ENCODE results near the gene LSM7. TPM values are rescaled to one million over a fixed set of nuclear protein-coding genes. Genes with fewer than 3 reads are reported as not detected.

Gene LSM7
- total RNA-seq, 2 experiments from 2014 or later, result 154 to 162 TPM

DNA sequence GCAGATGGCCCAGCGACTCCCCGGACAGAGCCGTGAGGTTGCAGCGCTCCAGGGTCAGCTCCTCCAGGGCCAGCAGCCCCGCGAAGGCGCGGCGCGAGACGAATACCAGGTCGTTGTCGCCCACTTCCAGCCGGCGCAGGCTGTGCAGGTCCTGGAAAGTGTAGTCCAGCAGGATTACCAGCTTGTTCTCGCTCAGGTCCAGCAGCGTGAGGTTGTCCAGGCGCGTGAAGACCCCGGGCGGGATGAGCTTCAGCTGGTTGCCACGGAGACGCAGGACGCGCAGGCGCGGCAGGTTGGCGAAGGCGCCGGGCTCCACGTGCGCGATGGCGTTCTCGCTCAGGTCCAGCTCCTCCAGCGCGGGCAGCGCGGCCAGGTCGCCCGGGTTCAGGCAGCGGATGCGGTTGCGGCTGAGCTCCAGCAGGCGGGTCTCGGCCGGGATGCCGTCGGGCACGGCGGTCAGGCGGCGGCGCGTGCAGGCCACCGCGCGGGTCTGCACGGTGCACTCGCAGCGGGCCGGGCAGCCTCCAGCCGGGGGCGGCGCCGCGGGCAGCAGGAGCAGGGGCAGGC lies 37.1 kb downstream of the LSM7 start:
- ChIA-PET CTCF (interaction anchor here (0.8 kb wide), 1 partner anchor 18 kb away, joined by 3 read pairs; no protein-coding TSS in a partner anchor), POLR2A (interaction anchor here (1.3 kb wide), 1 partner anchor 21 kb away, joined by 4 read pairs; no protein-coding TSS in a partner anchor)
- Mint-ChIP-seq H3K9me3 (no peaks in the 10 kb centered on the region), H3K27me3 (peaks cover 13% of the 10 kb centered on the region), H3K4me3 (peak overlapping the region; percentile 69), H3K36me3 (ENCODE audit: low read depth) (no peaks in the 10 kb centered on the region), H3K4me1 (ENCODE audit: low read depth) (peaks cover 14% of the 10 kb centered on the region), H3K27ac (no peak overlapping the region)
- ATAC-seq (no peak), DNase-seq (no peak)
- intact Hi-C loops (cut with micrococcal nuclease), result no loop called here
- TF ChIP-seq, protein P1, sequence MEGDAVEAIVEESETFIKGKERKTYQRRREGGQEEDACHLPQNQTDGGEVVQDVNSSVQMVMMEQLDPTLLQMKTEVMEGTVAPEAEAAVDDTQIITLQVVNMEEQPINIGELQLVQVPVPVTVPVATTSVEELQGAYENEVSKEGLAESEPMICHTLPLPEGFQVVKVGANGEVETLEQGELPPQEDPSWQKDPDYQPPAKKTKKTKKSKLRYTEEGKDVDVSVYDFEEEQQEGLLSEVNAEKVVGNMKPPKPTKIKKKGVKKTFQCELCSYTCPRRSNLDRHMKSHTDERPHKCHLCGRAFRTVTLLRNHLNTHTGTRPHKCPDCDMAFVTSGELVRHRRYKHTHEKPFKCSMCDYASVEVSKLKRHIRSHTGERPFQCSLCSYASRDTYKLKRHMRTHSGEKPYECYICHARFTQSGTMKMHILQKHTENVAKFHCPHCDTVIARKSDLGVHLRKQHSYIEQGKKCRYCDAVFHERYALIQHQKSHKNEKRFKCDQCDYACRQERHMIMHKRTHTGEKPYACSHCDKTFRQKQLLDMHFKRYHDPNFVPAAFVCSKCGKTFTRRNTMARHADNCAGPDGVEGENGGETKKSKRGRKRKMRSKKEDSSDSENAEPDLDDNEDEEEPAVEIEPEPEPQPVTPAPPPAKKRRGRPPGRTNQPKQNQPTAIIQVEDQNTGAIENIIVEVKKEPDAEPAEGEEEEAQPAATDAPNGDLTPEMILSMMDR (IDR thresholded peaks at IDR 0.05), result no peak

DNA sequence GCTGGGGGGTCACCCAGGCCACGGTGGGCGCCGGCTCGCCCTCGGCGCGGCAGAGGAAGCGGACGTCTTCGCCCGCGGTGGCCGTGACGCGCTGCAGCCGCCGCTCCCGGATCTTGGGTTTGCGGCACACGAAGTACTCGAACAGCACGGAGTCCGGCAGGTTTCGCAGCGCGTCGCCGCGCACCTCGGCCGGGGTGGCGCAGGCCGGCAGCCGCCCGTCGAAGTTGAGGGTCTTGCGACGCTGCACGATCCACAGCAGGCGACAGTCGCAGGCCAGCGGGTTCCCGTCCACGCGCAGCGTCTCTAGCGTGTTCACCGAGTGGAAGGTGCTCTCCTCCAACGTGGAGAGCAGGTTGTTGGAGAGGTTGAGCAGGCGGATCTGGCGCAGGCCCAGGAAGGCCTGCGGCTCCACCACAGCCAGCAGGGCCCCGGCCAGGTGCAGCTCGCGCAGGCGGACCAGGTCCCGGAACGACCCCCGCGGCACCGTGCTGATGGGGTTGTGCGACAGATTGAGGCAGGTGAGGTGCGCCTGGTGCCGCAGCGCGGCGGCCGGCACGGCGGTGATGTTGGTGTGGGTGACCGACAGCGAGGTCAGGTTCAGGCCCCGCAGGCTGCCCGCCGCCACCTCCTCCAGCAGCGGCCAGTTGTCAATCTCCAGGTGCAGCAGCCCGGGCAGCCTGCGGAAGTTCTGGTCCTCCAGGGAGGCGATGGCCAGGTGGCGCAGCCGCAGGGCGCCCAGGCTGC lies 37.8 kb downstream of the LSM7 start:
- Mint-ChIP-seq H3K27ac (no peak overlapping the region), H3K36me3 (ENCODE audit: low read depth) (no peaks in the 10 kb centered on the region), H3K27me3 (peaks cover 13% of the 10 kb centered on the region), H3K4me1 (ENCODE audit: low read depth) (peaks cover 14% of the 10 kb centered on the region), H3K4me3 (peak overlapping the region; percentile 69), H3K9me3 (no peaks in the 10 kb centered on the region)
- POLR2A ChIA-PET, result interaction anchor here (1.3 kb wide), 1 partner anchor 20 kb away, joined by 4 read pairs; no protein-coding TSS in a partner anchor
- CTCF ChIA-PET, result interaction anchor here (0.8 kb wide), 1 partner anchor 17 kb away, joined by 3 read pairs; no protein-coding TSS in a partner anchor
- DNase-seq (no peak), ATAC-seq (no peak)
- TF ChIP-seq, protein P1 (IDR thresholded peaks at IDR 0.05), result no peak
- intact Hi-C loops (cut with micrococcal nuclease), result no loop called here

DNA sequence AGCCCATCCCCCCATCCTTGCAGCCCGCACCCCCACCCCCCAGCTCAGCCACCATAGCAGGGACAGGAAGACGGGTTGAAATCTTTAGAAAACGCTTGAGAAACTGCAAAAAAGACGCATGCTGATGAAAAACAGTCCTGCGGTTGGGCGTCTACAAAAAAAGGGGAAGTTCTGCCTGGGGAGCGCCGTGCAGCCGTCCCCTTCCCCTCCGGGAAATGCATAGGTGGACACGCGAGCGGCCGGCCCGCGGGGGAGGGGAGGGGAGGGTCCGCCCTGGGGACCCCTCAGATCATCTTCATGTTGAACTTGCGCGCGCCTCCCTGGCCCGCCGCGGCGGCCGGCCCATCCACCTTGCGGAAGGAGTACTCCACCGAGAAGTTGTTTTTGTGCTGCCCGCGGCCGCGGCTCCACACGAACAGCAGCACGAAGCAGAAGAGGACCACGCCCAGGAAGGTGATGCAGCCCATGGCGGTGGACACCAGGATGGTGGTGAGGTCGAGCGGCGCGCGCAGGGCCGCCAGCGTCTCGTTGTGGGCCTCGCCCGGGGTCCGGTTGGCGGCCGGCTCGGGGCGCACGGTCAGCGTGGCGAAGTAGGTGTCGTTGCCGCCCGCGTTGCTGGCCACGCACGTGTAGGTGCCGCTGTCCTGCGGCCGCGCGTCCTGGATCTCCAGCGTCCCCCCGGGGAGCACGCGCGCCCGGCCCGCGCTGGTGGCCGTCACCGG lies 38.5 kb downstream of the LSM7 start:
- Mint-ChIP-seq H3K4me3 (peak overlapping the region; percentile 72), H3K9me3 (no peaks in the 10 kb centered on the region), H3K4me1 (ENCODE audit: low read depth) (peaks cover 14% of the 10 kb centered on the region), H3K27me3 (peaks cover 13% of the 10 kb centered on the region), H3K27ac (peak overlapping the region; percentile 50), H3K36me3 (ENCODE audit: low read depth) (no peaks in the 10 kb centered on the region)
- ChIA-PET POLR2A (interaction anchor here (0.6 to 1.7 kb wide), 6 partner anchors 13 to 114 kb away, joined by 3 to 4 read pairs (median 4); no protein-coding TSS in a partner anchor), CTCF (interaction anchor here (0.9 to 1.4 kb wide), 4 partner anchors 16 to 134 kb away, joined by 3 to 7 read pairs (median 3); no protein-coding TSS in a partner anchor)
- DNase-seq (peak; percentile 69), ATAC-seq (peak; percentile 62)
- TF ChIP-seq, protein P1 (IDR thresholded peaks at IDR 0.05), result no peak
- intact Hi-C loops (cut with micrococcal nuclease), result no loop called here

DNA sequence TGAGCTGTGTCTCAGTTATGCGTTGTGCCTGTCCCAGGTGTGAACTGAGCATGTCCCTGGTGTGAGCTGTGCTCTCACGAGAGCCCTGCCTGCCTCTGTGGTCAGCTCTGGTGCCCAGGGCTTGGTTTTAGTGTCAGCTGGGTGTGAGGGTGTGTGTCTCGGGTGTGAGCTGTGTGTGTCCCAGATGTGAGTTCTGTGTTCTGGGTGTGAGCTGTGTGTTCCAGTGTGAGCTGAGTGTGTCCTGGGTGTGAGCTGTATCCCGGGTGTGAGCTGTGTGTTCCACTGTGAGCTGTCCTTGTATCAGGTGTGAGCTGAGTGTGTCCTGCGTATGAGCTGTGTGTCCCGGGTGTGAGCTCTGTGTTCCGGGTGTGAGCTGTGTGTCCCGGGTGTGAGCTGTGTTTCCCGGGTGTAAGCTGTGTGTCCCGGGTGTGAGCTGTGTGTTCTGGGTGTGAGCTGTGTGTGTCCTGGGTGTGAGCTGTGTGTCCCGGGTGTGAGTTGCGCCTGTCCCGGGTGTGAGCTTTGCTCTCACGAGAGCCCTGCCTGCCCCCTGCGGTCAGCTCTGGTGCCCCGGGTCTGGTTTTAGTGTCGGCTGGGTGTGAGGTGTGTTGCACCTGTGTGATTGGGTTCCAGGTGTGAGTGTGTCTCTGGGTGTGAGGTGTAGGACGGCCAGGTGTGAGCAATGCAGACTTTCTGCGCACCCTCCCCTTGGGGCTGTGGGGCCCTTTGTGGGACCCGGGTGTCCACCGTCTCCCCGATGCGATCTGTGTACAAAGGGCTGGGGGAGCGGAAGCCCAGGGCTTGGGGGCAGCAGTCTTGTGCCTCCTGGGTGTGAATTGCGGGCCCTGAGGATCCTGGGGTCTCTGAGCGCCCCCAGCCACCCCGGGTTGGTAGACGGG lies 39.3 kb downstream of the LSM7 start:
- Mint-ChIP-seq H3K36me3 (ENCODE audit: low read depth) (no peaks in the 10 kb centered on the region), H3K27me3 (peaks cover 13% of the 10 kb centered on the region), H3K4me1 (ENCODE audit: low read depth) (peaks cover 13% of the 10 kb centered on the region), H3K4me3 (peak overlapping the region; percentile 72), H3K9me3 (no peaks in the 10 kb centered on the region), H3K27ac (peak overlapping the region; percentile 58)
- intact Hi-C loops (cut with micrococcal nuclease), result no loop called here
- ChIA-PET POLR2A (interaction anchor here (0.6 to 1.7 kb wide), 8 partner anchors 12 to 115 kb away, joined by 3 to 4 read pairs (median 4); partner anchors contain the start of gene LSM7), CTCF (interaction anchor here (0.6 to 1.4 kb wide), 7 partner anchors 14 to 133 kb away, joined by 3 to 7 read pairs (median 3); no protein-coding TSS in a partner anchor)
- ATAC-seq (peak; percentile 22), DNase-seq (no peak)
- TF ChIP-seq, protein P1 (IDR thresholded peaks at IDR 0.05), result no peak

All from activated CD8-positive, alpha-beta T cell treated with anti-CD3 and anti-CD28 coated beads for 36 hours (primary cell).